SK-N-SH treated with all-trans-retinoic acid at 6 μM for 48 hours (cell line): ENCODE measurements around the gene TNS1.

Source experiments
- CREB5 ChIP-seq: fragments of 250-450 bp; sonication (Bioruptor Pico); IDR thresholded peaks from 2 replicates; pipeline ENCODE4 v1.5.1; 2020; ENCODE audit warnings: low read depth, mild to moderate bottlenecking, moderate library complexity
- ZC3H10 ChIP-seq: fragments of 250-450 bp; sonication (Bioruptor Pico); IDR thresholded peaks from 2 replicates; pipeline ENCODE4 v1.5.1; 2021; ENCODE audit warnings: mild to moderate bottlenecking, moderate library complexity
- ZNF565 ChIP-seq: fragments of 450-650 bp; formaldehyde crosslinking; conservative IDR thresholded peaks from 2 replicates; pipeline ENCODE4 v1.5.0; 2020; ENCODE audit warnings: low read depth, mild to moderate bottlenecking, moderate library complexity

GRCh38 chr2:217914878-217915277 lies 87.9 kb downstream of the TNS1 start:
- TF ChIP-seq ZC3H10 (no peak), ZNF565 (CRISPR knock-in tag) (no peak), CREB5 (CRISPR knock-in tag) (no peak)
